PC-9 (cell line): Measurements from ENCODE around the gene SMIM9. TPM values are rescaled to one million over a fixed set of nuclear protein-coding genes. Genes with fewer than 3 reads are reported as not detected.
"Not testable (repeated sequence)": the region's sequence is repeated elsewhere in the genome, so short reads cannot be mapped to it uniquely, and the experiment has no call there.

Experiments used
- BruUV-seq: library from RNA; stranded (reverse); fragments of 400-500 nt; replicated peaks from 2 replicates; lab custom pipeline; 2021; lab: Mats Ljungman, UMichigan
- CTCF ChIA-PET: fragments of 300-600 bp; sonication (Branson Sonifier 250); formaldehyde crosslinking; loops from one replicate; lab custom pipeline; 2022; ENCODE audit warnings: antibody characterized with exemption; lab: Charles Lee
- POLR2A ChIA-PET: fragments of 300-600 bp; sonication (Branson Sonifier 250); formaldehyde crosslinking; loops from one replicate; lab custom pipeline; 2022; ENCODE audit warnings: antibody characterized with exemption; ENCODE audit not compliant: unreplicated experiment; lab: Charles Lee
- DNase-seq, 2 experiments: peaks; one replicate each; pipeline versions ENCODE4 v3.0.0 to v3.0.0-alpha.2; 2015 to 2022; ENCODE audit warnings: mixed read lengths in 1 of 2
- H2AFZ ChIP-seq: fragments of 200-600 bp; sonication (generic); 2 replicates; pipeline ENCODE4 v1.8.1; 2017; ENCODE audit warnings: antibody characterized with exemption
- H3F3A ChIP-seq: fragments of 200-600 bp; sonication (generic); 2 replicates; pipeline ENCODE4 v1.8.1; 2017; ENCODE audit warnings: antibody characterized with exemption, mild to moderate bottlenecking, low read depth; ENCODE audit not compliant: insufficient read depth
- H3K27ac ChIP-seq: fragments of 200-600 bp; sonication (generic); 2 replicates; pipeline ENCODE4 v1.6.1; 2016; ENCODE audit warnings: mixed run types
- H3K27me3 ChIP-seq: fragments of 200-600 bp; sonication (generic); 2 replicates; pipeline ENCODE4 v1.6.1; 2016; ENCODE audit warnings: low read depth, mixed run types; ENCODE audit not compliant: insufficient read depth
- H3K36me3 ChIP-seq: fragments of 200-600 bp; sonication (generic); 2 replicates; pipeline ENCODE4 v1.6.1; 2016; ENCODE audit warnings: low read depth, mixed run types
- H3K4me1 ChIP-seq: fragments of 200-600 bp; sonication (generic); replicated peaks from 2 replicates; pipeline ENCODE4 v1.6.1; 2016; ENCODE audit warnings: mixed run types; ENCODE audit not compliant: insufficient read depth
- H3K4me2 ChIP-seq: fragments of 200-600 bp; sonication (generic); 2 replicates; pipeline ENCODE4 v1.6.1; 2017; ENCODE audit warnings: mixed run types
- H3K4me3 ChIP-seq: fragments of 200-600 bp; sonication (generic); 2 replicates; pipeline ENCODE4 v1.6.1; 2016; ENCODE audit warnings: mixed run types
- H3K79me2 ChIP-seq: fragments of 200-600 bp; sonication (generic); 2 replicates; pipeline ENCODE4 v1.6.1; 2017; ENCODE audit warnings: low read depth, mixed run types
- H3K9me2 ChIP-seq: fragments of 200-600 bp; sonication (generic); 2 replicates; pipeline ENCODE4 v1.8.1; 2017; ENCODE audit warnings: mild to moderate bottlenecking; ENCODE audit not compliant: insufficient read depth
- H3K9me3 ChIP-seq: fragments of 200-600 bp; sonication (generic); 2 replicates; pipeline ENCODE4 v1.8.1; 2016; ENCODE audit warnings: low read depth; ENCODE audit not compliant: insufficient read depth
- H4K20me1 ChIP-seq: fragments of 200-600 bp; sonication (generic); 2 replicates; pipeline ENCODE4 v1.8.1; 2017; ENCODE audit not compliant: insufficient read depth
- EZH2 ChIP-seq: fragments of 200-600 bp; sonication (generic); IDR thresholded peaks from 2 replicates; pipeline ENCODE4 v1.8.0; 2017; ENCODE audit warnings: antibody characterized with exemption, low read depth
- intact Hi-C: fragments of 100-400 bp; cut with micrococcal nuclease; formaldehyde crosslinking; loops from one replicate; pipeline ENCODE4 v1.10.0; 2022; ENCODE audit not compliant: unreplicated experiment
- total RNA-seq: library from RNA; stranded (reverse); gene quantifications from 2 replicates; pipeline ENCODE4 v1.2.3, GENCODE V29; 2021
- TF ChIP-seq, protein P1 (sequence below): fragments of 200-600 bp; sonication (generic); conservative IDR thresholded peaks from 2 replicates; pipeline ENCODE4 v1.6.1; 2017; ENCODE audit warnings: mixed run types, antibody characterized with exemption, mild to moderate bottlenecking, moderate library complexity

The SMIM9 gene
- total RNA-seq, 1 experiment from 2014 or later, result not detected

DNA sequence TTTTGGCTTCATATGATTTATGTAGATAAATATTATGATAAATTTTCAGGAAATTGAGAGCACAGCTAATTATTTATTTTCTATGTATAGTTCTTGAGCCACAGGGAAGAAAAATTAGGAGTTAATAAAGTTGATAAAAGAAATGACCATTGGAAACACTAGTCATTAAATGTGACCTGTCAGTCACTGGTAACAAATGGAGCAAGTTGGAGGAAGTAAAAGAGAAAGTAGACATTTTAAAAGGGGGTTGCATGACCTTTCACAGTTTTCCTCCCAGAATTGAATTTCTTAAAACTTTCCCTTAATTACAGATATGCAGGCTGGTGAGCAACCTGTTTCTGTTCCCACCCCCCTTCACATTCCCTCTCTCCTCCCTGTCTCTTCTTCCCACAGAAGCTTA, 5.3 kb downstream of the SMIM9 start:
- no TSS peak for BruUV-seq
- H3K4me2 ChIP-seq, result no peak overlapping the region
- no peak overlapping the region for H3K27ac ChIP-seq
- CTCF ChIA-PET, result no interaction called here
- no peaks in the 10 kb centered on the region for H3F3A ChIP-seq
- no peak overlapping the region for H2AFZ ChIP-seq
- H3K9me2 ChIP-seq, result no peaks in the 10 kb centered on the region
- no peak for DNase-seq
- no peaks in the 10 kb centered on the region for H3K9me3 ChIP-seq
- no peak overlapping the region for H3K4me3 ChIP-seq
- no peaks in the 10 kb centered on the region for H3K79me2 ChIP-seq
- H3K27me3 ChIP-seq, result no peaks in the 10 kb centered on the region
- H3K4me1 ChIP-seq, result no peaks in the 10 kb centered on the region
- no peak for TF ChIP-seq EZH2
- TF ChIP-seq, protein P1, sequence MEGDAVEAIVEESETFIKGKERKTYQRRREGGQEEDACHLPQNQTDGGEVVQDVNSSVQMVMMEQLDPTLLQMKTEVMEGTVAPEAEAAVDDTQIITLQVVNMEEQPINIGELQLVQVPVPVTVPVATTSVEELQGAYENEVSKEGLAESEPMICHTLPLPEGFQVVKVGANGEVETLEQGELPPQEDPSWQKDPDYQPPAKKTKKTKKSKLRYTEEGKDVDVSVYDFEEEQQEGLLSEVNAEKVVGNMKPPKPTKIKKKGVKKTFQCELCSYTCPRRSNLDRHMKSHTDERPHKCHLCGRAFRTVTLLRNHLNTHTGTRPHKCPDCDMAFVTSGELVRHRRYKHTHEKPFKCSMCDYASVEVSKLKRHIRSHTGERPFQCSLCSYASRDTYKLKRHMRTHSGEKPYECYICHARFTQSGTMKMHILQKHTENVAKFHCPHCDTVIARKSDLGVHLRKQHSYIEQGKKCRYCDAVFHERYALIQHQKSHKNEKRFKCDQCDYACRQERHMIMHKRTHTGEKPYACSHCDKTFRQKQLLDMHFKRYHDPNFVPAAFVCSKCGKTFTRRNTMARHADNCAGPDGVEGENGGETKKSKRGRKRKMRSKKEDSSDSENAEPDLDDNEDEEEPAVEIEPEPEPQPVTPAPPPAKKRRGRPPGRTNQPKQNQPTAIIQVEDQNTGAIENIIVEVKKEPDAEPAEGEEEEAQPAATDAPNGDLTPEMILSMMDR, result no peak
- POLR2A ChIA-PET, result no interaction called here
- H4K20me1 ChIP-seq, result no peaks in the 10 kb centered on the region
- no peaks in the 10 kb centered on the region for H3K36me3 ChIP-seq
- intact Hi-C loops, result no loop called here

DNA sequence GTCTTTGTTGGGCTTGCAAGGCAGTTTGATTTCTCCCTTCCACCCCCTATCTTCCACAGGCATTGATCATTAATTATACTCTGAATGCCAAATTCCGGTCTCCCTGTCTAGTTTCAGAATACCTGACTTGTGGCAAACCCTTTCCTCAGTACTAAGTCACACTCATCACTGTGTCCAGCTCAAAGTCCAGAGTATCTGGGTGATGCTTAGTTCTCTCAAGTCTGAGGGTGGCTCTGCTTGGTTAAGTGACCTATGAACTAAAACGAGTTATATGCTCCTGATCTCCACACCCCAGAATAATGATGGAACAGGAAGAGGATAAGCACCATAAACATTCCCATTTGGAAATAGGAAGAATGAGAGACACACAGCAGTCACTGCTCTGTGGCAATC, 6.5 kb downstream of the SMIM9 start:
- DNase-seq, result no peak
- no peak for TF ChIP-seq EZH2
- TF ChIP-seq, protein P1, result no peak
- Histone ChIP-seq H3K79me2 (no peaks in the 10 kb centered on the region), H3K27me3 (no peaks in the 10 kb centered on the region), H3K9me3 (no peaks in the 10 kb centered on the region), H3K9me2 (no peaks in the 10 kb centered on the region), H3K4me3 (no peak overlapping the region), H3K27ac (no peak overlapping the region), H4K20me1 (no peaks in the 10 kb centered on the region), H3K36me3 (no peaks in the 10 kb centered on the region), H3K4me2 (no peak overlapping the region), H3K4me1 (no peaks in the 10 kb centered on the region), H2AFZ (no peak overlapping the region), H3F3A (no peaks in the 10 kb centered on the region)
- no TSS peak for BruUV-seq
- CTCF ChIA-PET, result no interaction called here
- intact Hi-C loops, result no loop called here
- POLR2A ChIA-PET, result no interaction called here

DNA sequence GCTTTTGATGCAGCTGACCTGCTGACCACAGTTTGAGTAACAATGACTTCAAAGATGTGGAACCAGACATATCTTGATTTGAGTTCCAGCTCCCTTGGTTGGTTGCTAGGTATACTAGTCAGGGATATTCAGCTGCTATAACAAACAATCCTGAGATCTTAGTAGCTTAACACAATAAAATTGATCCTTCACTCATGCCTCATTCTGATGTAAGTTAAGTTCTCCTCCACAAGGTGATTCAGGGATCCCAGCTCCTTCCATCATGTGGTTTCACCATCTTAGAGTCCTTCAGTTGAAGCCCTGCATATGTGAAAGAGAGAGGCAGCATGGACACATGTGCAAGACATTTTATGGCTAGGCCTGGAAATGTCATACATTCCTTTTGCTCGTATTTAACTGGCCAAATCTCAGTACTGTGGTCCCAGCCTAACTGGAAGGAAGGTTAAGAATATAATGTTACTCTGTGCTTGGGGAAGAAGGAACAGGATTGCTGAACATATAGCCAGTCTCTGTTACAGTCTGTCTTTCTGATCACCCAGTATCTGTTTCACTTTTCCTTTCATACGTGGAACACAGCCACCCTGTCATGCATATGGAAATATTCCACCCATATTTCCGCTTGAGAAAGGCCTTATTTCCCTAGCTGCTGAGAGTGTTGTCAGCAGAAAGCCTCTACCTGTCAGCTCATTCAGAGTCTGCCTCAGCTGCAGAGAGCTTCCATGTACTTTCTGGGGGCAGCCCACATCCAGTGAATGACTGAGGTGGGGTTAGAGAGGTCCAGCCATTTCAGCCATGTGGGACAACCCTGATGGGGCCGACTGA, 7.1 kb downstream of the SMIM9 start:
- no TSS peak for BruUV-seq
- H4K20me1 ChIP-seq, result no peaks in the 10 kb centered on the region
- no peak overlapping the region for H2AFZ ChIP-seq
- no peaks in the 10 kb centered on the region for H3K27me3 ChIP-seq
- no peak overlapping the region for H3K27ac ChIP-seq
- H3K79me2 ChIP-seq, result no peaks in the 10 kb centered on the region
- intact Hi-C loops, result no loop called here
- H3K36me3 ChIP-seq, result no peaks in the 10 kb centered on the region
- POLR2A ChIA-PET, result no interaction called here
- H3K4me2 ChIP-seq, result no peak overlapping the region
- H3K9me2 ChIP-seq, result no peaks in the 10 kb centered on the region
- no peaks in the 10 kb centered on the region for H3K9me3 ChIP-seq
- CTCF ChIA-PET, result no interaction called here
- H3K4me3 ChIP-seq, result no peak overlapping the region
- no peak for DNase-seq
- H3F3A ChIP-seq, result no peaks in the 10 kb centered on the region
- no peaks in the 10 kb centered on the region for H3K4me1 ChIP-seq
- TF ChIP-seq, protein P1, result no peak
- no peak for TF ChIP-seq EZH2

DNA sequence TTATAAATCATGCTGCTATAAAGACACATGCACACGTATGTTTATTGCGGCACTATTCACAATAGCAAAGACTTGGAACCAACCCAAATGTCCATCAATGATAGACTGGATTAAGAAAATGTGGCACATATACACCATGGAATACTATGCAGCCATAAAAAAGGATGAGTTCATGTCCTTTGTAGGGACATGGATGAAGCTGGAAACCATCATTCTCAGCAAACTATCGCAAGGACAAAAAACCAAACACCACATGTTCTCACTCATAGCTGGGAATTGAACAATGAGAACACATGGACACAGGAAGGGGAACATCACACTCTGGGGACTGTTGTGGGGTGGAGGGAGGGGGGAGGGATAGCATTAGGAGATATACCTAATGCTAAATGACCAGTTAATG, 8.9 kb downstream of the SMIM9 start:
- H3K36me3 ChIP-seq, H3K27ac ChIP-seq, DNase-seq, intact Hi-C loops, CTCF ChIA-PET, H3K9me2 ChIP-seq, H4K20me1 ChIP-seq, H3K4me2 ChIP-seq, BruUV-seq, H3K79me2 ChIP-seq, H3K4me3 ChIP-seq, H3K27me3 ChIP-seq, H3F3A ChIP-seq, H2AFZ ChIP-seq, H3K4me1 ChIP-seq, POLR2A ChIA-PET, H3K9me3 ChIP-seq: not testable (repeated sequence)
